ENCODE results near the gene PPP5C.
"Not testable (repeated sequence)": the region's sequence is repeated elsewhere in the genome, so short reads cannot be mapped to it uniquely, and the experiment has no call there.

Gene PPP5C, protein sequence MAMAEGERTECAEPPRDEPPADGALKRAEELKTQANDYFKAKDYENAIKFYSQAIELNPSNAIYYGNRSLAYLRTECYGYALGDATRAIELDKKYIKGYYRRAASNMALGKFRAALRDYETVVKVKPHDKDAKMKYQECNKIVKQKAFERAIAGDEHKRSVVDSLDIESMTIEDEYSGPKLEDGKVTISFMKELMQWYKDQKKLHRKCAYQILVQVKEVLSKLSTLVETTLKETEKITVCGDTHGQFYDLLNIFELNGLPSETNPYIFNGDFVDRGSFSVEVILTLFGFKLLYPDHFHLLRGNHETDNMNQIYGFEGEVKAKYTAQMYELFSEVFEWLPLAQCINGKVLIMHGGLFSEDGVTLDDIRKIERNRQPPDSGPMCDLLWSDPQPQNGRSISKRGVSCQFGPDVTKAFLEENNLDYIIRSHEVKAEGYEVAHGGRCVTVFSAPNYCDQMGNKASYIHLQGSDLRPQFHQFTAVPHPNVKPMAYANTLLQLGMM

DNA sequence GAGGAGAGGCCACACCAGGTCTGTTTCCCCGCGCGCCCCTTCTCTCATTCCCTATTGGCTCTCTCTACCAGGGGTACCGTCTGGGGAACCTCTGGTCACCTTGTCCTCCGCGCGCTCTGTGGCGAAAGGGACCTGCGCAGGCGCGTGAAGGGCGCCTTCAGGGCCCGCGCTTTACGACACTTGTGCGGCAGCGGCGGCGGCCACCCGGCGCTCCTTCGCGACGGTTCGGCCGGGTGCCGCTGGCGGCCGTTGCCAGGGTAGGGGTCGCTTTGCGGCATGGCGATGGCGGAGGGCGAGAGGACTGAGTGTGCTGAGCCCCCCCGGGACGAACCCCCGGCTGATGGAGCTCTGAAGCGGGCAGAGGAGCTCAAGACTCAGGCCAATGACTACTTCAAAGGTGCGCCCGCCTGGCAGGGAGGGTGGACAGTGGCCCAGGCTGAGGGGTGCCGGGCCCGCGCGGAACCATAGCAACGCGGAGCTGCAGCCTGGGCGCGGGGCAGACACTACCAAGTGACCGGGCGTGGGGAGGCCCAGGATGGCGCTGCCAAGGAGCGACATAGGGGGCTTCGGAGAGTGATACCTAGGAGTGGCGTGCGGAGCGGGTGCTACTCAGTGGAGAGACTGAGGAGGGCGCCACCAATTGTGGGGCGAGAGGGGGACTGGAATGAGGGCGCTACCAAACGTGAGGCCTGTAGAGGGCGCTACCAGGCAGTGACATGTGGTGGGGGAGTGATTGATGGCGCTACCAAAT, at the start of gene PPP5C:
Gene PPP5C, plus strand, starts transcription at position 267 of the 751 bp plus-strand sequence. Its CDS starts 10 bp downstream, at position 277.
- peak; percentile 87 for DNase-seq

DNA sequence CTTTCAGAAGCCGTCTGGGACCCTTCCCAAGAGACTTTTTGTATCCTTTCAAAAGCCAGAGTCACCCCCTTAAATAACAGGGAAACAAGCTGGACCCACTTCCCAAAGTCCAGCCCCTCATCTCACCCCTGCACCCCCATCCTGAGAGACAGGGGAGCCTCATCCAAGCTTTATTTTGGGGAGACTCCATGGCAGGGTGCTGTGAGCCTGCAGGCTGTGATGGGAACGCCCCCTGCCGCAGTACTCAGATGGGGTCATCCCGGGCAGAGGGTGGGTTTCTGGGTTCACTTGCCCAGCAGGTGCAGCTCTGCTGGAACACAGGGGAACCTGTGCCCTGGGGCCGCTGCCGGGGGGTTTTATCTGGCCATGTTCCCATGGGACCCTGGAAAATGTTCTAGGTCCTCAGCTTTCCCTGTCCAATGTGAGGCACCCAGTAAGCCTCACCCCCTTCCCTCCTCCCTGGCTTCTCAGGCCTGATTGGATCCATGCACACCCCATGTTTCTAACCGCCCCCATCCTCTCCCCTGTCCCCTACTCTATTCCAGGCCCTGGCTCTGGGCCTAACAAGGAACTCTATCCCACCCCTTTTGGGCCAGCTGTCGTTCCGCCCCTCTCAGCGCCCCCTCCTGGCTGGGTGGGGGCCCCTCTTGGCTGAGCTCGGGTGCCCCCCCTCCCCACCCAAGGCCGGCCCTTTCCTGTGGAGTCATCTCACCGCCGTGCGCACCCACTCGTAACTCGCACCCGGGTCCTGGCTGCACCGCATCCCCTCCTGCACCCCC, 49.0 kb upstream of the PPP5C start:
- no peak for DNase-seq

DNA sequence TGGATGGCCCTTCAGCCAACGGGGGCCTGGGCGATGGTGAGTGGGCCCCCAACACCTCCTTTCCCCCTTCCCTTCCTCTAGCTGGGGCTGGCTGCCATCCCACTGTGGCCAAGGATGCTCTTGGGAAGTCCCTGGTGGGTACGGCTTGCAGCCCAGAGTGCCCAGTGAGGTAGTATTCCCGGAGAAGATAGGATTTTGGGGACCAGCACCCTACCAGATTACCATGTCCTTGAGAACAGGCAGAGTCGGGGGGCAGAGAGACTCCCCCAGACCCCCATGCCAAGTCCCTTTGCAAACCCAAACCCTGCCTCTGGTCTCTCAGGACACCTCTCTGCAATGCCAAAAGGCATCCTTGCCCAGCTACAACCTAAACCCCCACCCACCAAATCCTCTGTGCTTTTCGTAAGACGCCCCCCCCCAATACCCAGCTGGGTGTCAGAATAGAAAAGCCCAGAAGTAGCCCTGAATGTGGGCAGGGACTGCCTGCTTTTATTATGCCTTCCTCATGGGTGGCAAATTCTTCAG, 48.3 kb upstream of the PPP5C start:
- no peak for DNase-seq

DNA sequence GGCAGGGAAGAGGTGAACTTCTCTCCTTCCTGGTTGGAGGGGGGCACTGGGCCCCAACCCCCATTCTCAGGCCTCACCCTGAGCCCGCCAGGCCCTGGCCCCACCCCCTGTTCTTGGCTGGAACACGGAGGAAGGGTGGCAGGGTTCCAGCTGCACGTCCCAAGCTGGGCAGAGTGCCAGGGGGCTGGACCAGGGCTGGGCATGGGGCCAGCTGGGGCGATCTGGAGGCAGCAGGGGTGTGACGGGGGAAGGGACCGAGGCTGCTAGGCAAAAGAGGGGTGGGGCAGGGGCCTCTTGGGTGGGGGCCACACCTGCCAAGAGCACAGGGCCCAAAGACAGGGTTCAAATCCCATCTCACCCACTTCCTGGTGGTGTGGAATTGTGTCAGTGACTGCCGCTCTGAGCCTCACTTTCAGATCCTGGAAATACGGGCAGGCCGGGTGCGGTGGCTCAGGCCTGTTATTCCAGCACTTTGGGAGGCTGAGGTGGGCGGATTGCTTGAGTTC, 47.8 kb upstream of the PPP5C start:
- DNase-seq, result no peak

DNA sequence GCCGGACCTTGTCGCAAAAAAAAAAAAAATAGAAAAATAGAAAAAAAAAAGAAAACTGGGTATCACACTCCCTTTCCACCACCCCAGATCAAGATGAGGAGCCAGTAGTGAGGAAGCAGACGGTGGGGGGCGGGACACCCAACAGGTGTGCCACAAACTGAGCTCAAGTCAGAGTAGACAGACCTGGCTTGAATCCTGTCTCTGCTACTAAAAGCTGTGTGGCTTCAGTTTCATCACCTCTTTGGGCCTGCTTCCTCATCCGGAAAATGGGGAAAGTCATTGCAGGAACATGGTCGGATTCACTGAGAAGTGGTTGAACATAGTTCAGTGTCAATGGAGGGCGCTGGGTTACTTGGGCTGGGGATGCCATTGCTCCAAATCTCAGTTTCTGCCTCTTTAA, 47.2 kb upstream of the PPP5C start:
- DNase-seq, result no peak

DNA sequence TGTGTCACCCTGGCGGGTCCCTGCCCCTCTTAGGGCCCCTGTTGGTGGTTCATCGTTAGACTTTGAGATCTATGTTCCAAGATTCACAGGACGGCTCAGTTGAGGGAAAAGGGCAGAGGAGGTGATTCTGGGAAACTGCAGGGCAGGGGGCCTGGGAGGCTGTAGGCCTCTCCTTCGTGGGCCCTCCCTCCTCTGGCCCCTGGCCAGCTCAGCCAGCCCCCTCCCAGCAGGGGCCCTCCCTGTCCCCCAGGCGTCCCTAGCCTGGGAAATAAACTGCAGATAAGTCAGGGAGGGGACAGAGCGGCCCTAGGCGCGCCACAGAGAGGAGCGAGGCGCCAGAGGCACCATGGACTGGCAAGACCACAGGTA, 43.6 kb upstream of the PPP5C start:
- no peak for DNase-seq

DNA sequence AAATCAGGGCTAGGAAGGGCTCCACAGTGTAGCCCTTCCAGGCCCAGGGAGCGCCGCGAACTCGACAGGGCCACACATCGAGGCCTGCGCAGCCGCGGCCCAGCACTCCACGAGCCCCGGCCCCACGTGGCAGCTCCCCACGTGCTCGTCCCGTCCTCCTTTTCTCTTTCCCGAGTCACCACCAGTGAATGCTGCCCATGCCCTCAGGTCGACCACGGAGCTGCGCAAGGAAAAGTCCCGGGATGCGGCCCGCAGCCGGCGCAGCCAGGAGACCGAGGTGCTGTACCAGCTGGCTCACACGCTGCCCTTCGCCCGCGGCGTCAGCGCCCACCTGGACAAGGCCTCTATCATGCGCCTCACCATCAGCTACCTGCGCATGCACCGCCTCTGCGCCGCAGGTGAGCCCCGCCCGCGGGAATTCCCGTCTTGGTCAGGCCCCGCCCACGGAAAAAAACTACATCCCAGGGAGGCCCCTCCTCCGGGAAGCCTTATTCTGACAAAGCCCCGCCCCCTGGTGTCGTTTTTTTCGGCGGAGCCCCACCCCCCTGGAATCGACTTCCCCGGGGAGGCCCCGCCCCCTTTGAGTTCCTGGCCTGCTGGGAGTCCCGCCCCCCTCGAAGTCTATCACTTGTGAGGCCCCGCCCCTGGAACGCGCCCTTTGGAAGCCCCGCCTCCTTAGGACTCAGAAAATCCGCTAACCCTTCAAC, 43.0 kb upstream of the PPP5C start:
- no peak for DNase-seq

DNA sequence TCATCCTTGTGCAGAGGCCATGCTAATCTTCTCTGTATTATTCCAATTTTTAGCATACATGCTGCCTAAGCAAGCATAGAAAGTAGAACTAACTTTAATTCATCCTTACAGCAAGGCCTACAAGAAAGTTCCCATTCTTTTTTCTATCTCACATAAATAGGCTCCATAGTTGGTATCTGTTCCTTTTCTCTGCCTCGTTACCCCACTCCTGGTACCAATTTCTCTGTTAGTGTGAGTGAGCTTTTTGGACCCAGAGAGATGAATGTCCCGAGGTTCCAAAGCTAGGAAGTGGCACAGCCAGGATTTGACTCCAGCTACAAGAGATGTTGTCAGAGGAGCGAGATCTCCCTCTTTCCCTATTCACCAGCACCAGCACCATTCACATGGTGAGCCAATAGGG, 40.4 kb upstream of the PPP5C start:
- no peak for DNase-seq

DNA sequence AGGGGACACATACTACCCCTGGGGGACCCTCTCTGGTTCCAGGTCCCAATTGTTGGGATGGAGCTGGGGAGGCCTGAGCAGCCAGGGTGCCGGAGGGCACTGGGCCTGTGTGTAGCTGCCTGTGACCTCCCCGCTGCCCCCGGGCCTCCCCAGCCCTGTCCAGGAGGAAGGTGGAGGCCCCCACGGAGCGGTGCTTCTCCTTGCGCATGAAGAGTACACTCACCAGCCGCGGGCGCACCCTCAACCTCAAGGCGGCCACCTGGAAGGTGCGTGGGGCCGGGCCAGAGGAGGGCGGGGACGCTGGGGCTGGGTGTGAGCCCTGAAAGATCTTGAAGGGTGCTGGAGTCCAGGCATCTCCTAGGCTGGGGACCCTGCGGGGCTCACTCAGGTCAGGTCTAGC, 38.4 kb upstream of the PPP5C start:
- no peak for DNase-seq

DNA sequence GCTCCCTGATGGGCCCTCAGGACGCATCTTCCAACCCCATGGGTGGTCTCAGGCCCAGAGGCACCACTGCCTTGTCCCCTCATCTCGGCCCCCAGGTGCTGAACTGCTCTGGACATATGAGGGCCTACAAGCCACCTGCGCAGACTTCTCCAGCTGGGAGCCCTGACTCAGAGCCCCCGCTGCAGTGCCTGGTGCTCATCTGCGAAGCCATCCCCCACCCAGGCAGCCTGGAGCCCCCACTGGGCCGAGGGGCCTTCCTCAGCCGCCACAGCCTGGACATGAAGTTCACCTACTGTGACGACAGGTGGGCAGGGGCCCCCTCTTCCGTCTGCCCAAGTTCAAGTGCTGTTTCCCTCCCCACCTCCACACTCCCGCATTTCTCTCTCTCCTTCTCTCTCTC, 37.8 kb upstream of the PPP5C start:
- no peak for DNase-seq

DNA sequence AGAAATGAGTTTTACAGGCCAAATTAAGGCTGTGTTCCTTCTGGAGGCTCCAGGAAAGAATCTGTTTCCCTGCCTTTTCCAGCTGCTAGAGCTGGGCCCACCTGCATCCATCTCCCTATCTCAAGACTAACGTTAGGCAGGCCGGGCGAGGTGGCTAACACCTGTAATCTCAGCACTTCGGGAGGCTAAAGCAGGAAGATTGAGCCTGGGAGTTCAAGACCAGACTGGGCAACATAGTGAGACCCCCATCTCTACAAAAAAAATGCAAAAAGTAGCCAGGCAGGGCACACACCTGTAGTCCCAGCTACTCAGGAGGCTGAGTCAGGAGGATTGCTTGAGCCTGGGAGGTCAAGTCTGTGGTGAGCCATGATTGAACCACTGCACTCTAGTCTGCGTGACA, 35.4 kb upstream of the PPP5C start:
- no peak for DNase-seq

DNA sequence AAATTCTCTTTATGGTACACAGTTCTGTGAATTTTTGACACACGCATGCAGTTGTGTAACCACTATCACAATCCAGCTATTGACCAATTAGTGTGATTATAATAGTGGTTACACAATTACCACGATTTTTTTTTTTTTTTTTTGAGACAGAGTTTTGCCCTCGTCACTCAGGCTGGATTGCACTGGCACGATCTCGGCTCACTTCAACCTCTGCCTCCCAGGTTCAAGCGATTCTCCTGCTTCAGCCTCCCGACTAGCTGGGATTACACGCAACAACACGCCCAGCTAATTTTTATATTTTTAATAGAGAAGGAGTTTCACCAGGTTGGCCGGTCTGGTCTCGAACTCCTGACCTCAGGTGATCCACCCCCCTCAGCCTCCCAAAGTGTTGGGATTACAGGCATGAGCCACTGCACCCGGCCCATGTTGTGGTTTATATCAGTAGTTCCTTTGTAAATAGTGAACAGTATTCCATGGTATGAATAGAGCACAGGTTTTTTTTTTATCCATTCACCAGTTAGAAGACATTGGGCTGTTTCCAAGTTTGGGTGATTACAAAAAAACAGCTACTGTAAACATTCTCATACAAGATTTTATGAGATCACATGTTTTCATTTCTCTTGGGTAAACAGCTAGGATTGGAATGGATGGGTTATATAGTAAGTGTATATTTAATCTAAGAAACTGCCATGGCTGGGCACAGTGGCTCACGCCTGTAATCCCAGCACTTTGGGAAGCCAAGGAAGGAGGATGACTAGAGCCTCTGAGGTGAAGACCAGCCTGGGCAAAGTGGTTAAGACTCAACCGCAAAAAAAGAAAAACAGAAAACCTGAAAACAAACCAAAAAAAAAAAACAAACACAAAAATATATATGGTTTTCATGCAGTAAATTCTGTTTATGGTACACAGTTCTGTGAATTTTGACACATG, 33.1 kb upstream of the PPP5C start:
- not testable (repeated sequence) for DNase-seq

DNA sequence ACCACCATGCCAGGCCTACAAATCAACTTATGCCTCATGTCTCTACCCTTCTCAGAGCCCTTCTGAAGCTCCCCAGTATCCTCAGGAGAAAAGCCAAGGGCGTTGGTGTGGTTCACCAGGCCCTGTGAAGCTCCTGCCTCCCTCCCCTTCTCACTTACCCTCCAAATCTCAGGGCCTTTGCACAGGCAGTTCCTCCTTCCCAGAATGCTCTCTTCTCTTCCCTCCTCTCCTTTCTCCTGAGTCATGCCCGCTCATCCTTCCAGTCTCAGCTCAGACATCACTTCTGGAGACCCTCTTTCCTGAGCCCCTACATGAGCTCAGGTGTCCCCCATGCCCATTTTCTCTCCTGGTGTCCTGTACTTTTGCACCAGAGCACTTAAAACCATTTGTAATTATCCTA, 29.5 kb upstream of the PPP5C start:
- no peak for DNase-seq

DNA sequence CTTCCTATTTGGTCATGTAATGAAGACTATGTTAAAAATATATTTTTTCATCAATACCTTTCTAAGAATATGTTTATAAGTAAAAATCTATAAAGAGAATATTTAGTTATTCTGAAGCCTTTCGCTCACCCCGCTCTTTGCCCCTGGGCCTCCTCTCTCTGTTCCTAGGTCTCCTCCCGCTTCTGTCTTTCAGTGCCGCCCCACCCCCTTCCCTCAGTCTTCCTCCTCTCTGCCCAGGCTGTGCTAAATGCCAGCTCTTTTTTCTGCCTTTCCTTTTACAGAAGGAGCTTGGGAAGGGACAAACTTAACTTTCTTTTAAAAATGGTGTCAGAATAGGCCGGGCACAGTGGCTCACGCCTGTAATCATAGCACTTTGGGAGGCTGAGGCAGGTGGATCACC, 27.3 kb upstream of the PPP5C start:
- DNase-seq, result no peak

DNA sequence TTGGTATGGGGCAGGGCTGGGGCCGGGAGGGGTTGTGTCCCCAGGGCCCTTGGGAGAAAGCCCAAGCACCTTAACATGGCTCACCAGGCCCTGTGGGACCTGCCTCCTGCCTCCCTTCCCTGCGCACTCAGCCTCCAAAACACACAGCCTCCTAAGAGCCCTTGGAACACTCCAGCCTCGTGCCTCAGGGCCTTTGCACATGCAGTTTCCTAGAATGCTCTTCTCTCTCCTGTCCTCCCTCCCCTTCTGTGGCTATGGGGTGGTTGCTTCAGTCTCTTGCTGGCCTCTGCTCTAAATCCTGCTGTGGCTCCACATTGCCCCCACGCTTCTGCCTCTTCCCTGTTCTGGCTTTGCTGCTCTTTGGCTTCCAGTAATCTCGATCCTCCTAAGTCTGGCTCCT, 26.3 kb upstream of the PPP5C start:
- no peak for DNase-seq

DNA sequence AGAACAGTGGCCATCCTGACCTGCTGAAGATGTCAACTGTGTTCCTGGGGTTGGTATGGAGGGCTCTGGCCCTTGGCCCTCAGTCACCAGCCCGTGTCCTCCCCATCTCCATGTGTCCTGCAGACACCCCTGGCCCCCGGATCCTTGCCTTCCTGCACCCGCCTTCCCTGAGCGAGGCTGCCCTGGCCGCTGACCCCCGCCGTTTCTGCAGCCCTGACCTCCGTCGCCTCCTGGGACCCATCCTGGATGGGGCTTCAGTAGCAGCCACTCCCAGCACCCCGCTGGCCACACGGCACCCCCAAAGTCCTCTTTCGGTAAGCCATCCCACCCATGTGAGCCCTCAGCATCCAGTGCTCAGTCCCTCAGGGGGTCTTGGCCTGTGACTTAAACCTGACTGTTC, 25.2 kb upstream of the PPP5C start:
- DNase-seq, result no peak

DNA sequence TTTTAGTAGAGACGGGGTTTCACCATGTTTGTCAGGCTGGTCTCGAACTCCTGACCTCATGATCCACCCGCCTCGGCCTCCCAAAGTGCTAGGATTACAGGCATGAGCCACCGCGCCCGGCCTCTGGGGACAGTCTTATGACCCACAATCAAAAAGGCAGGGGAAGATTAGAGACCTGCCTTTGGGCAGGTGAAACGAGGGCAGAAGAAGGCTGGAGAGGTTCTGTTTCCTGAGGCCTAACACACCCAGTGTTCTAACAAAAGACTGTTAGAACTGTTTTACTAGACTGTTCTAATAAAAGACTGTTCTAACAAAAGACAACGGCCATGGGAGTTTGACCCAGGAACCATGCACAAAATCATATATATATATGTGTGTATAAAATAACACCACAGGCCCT, 23.7 kb upstream of the PPP5C start:
- DNase-seq, result not testable (repeated sequence)

DNA sequence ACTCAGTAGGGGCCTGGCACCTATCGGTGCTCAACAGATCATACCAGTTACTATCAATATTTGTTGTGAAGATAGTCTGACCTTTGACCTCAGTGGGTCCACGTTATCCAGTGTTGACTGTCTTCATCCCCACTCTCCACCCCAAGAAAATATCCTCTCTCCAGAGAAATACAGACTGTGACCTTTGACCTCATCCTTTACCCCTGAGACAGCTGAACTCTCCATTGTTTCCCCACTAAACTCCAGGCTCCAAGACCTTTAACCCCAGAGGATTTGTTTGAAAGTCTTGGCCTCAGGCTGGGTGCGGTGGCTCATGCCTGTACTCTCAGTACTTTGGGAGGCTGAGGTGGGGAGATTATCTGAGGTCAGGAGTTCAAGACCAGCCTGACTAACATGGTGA, 22.6 kb upstream of the PPP5C start:
- DNase-seq, result no peak

DNA sequence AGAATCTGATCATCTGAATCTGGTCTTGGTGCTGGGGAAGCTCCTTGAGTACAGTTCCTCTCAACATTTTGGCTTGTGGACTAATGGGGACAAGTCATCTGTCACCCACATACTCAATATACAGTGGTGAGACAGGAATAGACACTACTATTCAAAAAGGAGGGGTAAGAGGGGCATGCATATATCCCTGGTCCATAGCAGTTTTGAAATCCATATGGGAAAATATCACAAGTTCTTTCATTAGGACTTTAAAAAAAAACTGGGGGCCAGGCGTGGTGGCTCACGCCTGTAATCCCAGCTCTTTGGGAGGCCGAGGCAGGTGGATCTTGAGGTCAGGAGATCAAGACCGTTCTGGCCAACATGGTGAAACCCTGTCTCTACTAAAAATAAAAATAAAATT, 20.3 kb upstream of the PPP5C start:
- no peak for DNase-seq

DNA sequence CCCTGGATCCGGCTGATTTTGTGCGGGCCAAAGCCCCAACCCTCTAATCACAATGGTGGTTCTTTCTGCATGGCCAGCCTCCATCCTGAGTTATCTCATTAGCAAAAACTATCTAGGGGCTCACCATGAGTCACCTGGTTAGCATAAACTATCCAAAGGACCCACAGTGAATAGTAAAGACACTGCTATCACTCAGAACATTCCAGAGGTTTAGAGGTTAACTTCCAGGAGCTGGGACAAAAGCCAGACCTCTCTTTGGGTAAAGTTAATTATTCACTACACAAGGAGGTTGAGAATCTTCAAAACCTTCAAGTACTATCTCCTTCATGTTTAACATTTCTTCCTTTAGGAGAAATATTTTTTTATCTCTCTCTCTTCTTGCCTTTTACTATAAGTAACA, 18.8 kb upstream of the PPP5C start:
- no peak for DNase-seq

DNA sequence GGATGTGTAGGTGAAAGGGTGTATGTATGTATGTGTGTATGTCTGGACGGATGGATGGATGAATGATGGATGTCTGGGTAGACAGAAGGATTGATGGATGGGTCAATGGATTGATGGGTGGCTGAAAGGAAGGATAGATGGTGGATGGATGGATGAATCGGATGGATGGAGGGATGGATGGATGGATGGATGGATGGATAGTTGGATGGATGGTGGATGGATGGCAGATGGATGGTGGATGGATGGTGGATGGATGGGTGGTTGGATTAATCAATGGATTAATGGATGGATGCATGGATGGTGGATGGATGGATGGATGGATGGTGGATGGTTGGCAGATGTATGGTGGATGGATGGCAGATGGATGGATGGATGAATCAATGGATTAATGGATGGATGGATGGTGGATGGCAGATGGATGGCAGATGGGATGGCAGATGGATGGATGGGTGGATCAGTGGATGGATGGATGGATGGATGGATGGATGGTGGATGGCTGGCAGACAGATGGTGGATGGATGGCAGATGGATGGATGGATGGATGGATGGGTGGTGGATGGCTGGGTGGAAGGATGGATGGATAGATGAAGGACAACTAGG, 16.5 kb upstream of the PPP5C start:
- DNase-seq, result no peak
